ENCODE measurements around the gene CRIP1. TPM values are rescaled to one million over a fixed set of nuclear protein-coding genes. Genes with fewer than 3 reads are reported as not detected.

Gene CRIP1
- total RNA-seq, 1 donor from 2014 or later = 29.5 TPM

- no peaks in the 10 kb centered on the region for H3K27me3 ChIP-seq (ENCODE audit: insufficient read depth, low read length)
- no peak overlapping the region for H3K4me3 Mint-ChIP-seq (ENCODE audit: unreplicated experiment)
- no peak overlapping the region for H3K4me3 ChIP-seq (ENCODE audit: insufficient read depth, low read depth, low read length)
- H3K9me3 Mint-ChIP-seq (ENCODE audit: unreplicated experiment) = no peaks in the 10 kb centered on the region
- TF ChIP-seq, protein P1, sequence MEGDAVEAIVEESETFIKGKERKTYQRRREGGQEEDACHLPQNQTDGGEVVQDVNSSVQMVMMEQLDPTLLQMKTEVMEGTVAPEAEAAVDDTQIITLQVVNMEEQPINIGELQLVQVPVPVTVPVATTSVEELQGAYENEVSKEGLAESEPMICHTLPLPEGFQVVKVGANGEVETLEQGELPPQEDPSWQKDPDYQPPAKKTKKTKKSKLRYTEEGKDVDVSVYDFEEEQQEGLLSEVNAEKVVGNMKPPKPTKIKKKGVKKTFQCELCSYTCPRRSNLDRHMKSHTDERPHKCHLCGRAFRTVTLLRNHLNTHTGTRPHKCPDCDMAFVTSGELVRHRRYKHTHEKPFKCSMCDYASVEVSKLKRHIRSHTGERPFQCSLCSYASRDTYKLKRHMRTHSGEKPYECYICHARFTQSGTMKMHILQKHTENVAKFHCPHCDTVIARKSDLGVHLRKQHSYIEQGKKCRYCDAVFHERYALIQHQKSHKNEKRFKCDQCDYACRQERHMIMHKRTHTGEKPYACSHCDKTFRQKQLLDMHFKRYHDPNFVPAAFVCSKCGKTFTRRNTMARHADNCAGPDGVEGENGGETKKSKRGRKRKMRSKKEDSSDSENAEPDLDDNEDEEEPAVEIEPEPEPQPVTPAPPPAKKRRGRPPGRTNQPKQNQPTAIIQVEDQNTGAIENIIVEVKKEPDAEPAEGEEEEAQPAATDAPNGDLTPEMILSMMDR (IDR thresholded peaks at IDR 0.05; ENCODE audit: insufficient read depth, low read depth, low read length) = no peak
- TF ChIP-seq EZH2 (IDR thresholded peaks at IDR 0.05; ENCODE audit: insufficient read depth, low read length) = no peak
- H3K27me3 Mint-ChIP-seq (ENCODE audit: low read depth, unreplicated experiment) = no peaks in the 10 kb centered on the region
- no peak for DNase-seq (ENCODE audit: low read depth)
- no peak overlapping the region for H3K27ac ChIP-seq (ENCODE audit: low read depth, low read length)
- no peaks in the 10 kb centered on the region for H3K36me3 Mint-ChIP-seq (ENCODE audit: low read depth, unreplicated experiment)
- peaks cover 5% of the 10 kb centered on the region for H4K20me1 ChIP-seq (ENCODE audit: insufficient read depth, low read length)
- no peak overlapping the region for H3K4me2 ChIP-seq (ENCODE audit: low read length)
- no peak for FAIRE-seq
- no peak overlapping the region for H2AFZ ChIP-seq (ENCODE audit: low read depth, low read length)
- H3K79me2 ChIP-seq (ENCODE audit: insufficient read depth, low read length) = peaks cover 8% of the 10 kb centered on the region
- H3K4me1 Mint-ChIP-seq (ENCODE audit: low read depth, unreplicated experiment) = peaks cover 1% of the 10 kb centered on the region
- H3K9me3 ChIP-seq (ENCODE audit: insufficient read depth, low read depth, low read length) = no peaks in the 10 kb centered on the region
- H3K9ac ChIP-seq (ENCODE audit: low read length) = no peak overlapping the region
- H3K27ac Mint-ChIP-seq (ENCODE audit: unreplicated experiment) = peak overlapping the region; percentile 72
- H3K4me1 ChIP-seq (ENCODE audit: insufficient read depth, low read length) = peaks cover 10% of the 10 kb centered on the region
- no peaks in the 10 kb centered on the region for H3K36me3 ChIP-seq (ENCODE audit: insufficient read depth, low read length)
Observed at GRCh38 chr14:105493921-105494605, 7.4 kb downstream of the CRIP1 start.

DNA sequence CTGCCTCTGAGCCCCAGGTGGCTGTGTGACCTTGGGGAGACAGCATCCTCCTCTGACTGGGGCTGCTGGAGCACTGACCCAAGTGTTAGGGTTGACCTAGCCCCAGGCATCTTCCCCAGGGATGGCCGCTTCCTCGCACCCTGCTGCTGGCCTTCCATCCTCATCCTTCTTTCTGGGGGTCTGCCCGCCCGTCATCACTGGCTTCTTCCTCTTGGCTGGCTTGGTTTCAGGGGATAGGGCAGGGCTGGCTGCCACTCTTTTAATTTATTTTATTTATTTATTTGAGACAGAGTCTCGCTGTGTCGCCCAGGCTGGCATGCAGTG, 7.9 kb downstream of the CRIP1 start:
- H3K36me3 Mint-ChIP-seq (ENCODE audit: low read depth, unreplicated experiment) = no peaks in the 10 kb centered on the region
- H3K4me1 ChIP-seq (ENCODE audit: insufficient read depth, low read length) = peaks cover 6% of the 10 kb centered on the region
- H3K27ac ChIP-seq (ENCODE audit: low read depth, low read length) = no peak overlapping the region
- H3K9me3 Mint-ChIP-seq (ENCODE audit: unreplicated experiment) = no peaks in the 10 kb centered on the region
- no peaks in the 10 kb centered on the region for H3K36me3 ChIP-seq (ENCODE audit: insufficient read depth, low read length)
- H3K9me3 ChIP-seq (ENCODE audit: insufficient read depth, low read depth, low read length) = no peaks in the 10 kb centered on the region
- no peak overlapping the region for H3K9ac ChIP-seq (ENCODE audit: low read length)
- no peak overlapping the region for H3K27ac Mint-ChIP-seq (ENCODE audit: unreplicated experiment)
- H3K27me3 Mint-ChIP-seq (ENCODE audit: low read depth, unreplicated experiment) = no peaks in the 10 kb centered on the region
- no peaks in the 10 kb centered on the region for H3K27me3 ChIP-seq (ENCODE audit: insufficient read depth, low read length)
- H3K79me2 ChIP-seq (ENCODE audit: insufficient read depth, low read length) = peaks cover 8% of the 10 kb centered on the region
- no peak overlapping the region for H2AFZ ChIP-seq (ENCODE audit: low read depth, low read length)
- no peak overlapping the region for H3K4me3 ChIP-seq (ENCODE audit: insufficient read depth, low read depth, low read length)
- no peak overlapping the region for H3K4me2 ChIP-seq (ENCODE audit: low read length)
- H3K4me3 Mint-ChIP-seq (ENCODE audit: unreplicated experiment) = no peak overlapping the region
- FAIRE-seq = no peak
- peaks cover under 1% of the 10 kb centered on the region for H3K4me1 Mint-ChIP-seq (ENCODE audit: low read depth, unreplicated experiment)
- no peak for DNase-seq (ENCODE audit: low read depth)
- TF ChIP-seq, protein P1 (IDR thresholded peaks at IDR 0.05; ENCODE audit: insufficient read depth, low read depth, low read length) = no peak
- TF ChIP-seq EZH2 (IDR thresholded peaks at IDR 0.05; ENCODE audit: insufficient read depth, low read length) = no peak
- peaks cover 5% of the 10 kb centered on the region for H4K20me1 ChIP-seq (ENCODE audit: insufficient read depth, low read length)
